ENCODE measurements around the gene MACROH2A2. TPM values are rescaled to one million over a fixed set of nuclear protein-coding genes. Genes with fewer than 3 reads are reported as not detected.
"Not testable (repeated sequence)": the region's sequence is repeated elsewhere in the genome, so short reads cannot be mapped to it uniquely, and the experiment has no call there.

The MACROH2A2 gene
- polyA plus RNA-seq, 1 experiment = 2.7 TPM

GRCh38 chr10:70097459-70097858, 44.8 kb downstream of the MACROH2A2 start:
- Histone ChIP-seq H3K4me3 (ENCODE audit: low read depth, low read length) (no peak overlapping the region), H3K36me3 (ENCODE audit: control insufficient read depth, insufficient read depth, low read length) (no peaks in the 10 kb centered on the region), H3K27me3 (ENCODE audit: control insufficient read depth, insufficient read depth, low read length) (no peaks in the 10 kb centered on the region; the same call in 1 of the 2 replicates)
- POLR2A ChIA-PET = no interaction called here
- CTCF ChIA-PET = interaction anchor here (17.9 kb wide), 1 partner anchor 19 kb away, joined by 172 read pairs; no protein-coding TSS in a partner anchor
- TF ChIP-seq CTCF (IDR thresholded peaks at IDR 0.05; ENCODE audit: insufficient read depth, low read depth, low read length) = no peak
- no peak for DNase-seq (ENCODE audit: low read depth)

- POLR2A ChIA-PET = no interaction called here
- Histone ChIP-seq H3K36me3 (ENCODE audit: control insufficient read depth, insufficient read depth, low read length) (no peaks in the 10 kb centered on the region), H3K4me3 (ENCODE audit: low read depth, low read length) (no peak overlapping the region), H3K27me3 (ENCODE audit: control insufficient read depth, insufficient read depth, low read length) (no peaks in the 10 kb centered on the region; the same call in 1 of the 2 replicates)
- no peak for TF ChIP-seq CTCF (IDR thresholded peaks at IDR 0.05; ENCODE audit: insufficient read depth, low read depth, low read length)
- CTCF ChIA-PET = interaction anchor here (0.7 to 17.9 kb wide), 2 partner anchors 9 to 19 kb away, joined by 3 to 172 read pairs; no protein-coding TSS in a partner anchor
- DNase-seq (ENCODE audit: low read depth) = no peak
Measured at GRCh38 chr10:70098271-70098670, 45.6 kb downstream of the MACROH2A2 start.

GRCh38 chr10:70101068-70101562, 48.5 kb downstream of the MACROH2A2 start:
- H3K4me3 ChIP-seq (ENCODE audit: low read depth, low read length); H3K36me3 ChIP-seq (ENCODE audit: control insufficient read depth, insufficient read depth, low read length); H3K27me3 ChIP-seq (ENCODE audit: control insufficient read depth, insufficient read depth, low read length); POLR2A ChIA-PET; DNase-seq (ENCODE audit: low read depth): not testable (repeated sequence)
- CTCF ChIA-PET = interaction anchor here (17.9 kb wide), 1 partner anchor 16 kb away, joined by 172 read pairs; no protein-coding TSS in a partner anchor

- Histone ChIP-seq H3K4me3 (ENCODE audit: low read depth, low read length) (no peak overlapping the region), H3K36me3 (ENCODE audit: control insufficient read depth, insufficient read depth, low read length) (no peaks in the 10 kb centered on the region), H3K27me3 (ENCODE audit: control insufficient read depth, insufficient read depth, low read length) (no peaks in the 10 kb centered on the region; the same call in 1 of the 2 replicates)
- ChIA-PET CTCF (interaction anchor here (17.9 kb wide), 1 partner anchor 15 kb away, joined by 172 read pairs; no protein-coding TSS in a partner anchor), POLR2A (no interaction called here)
- TF ChIP-seq CTCF (IDR thresholded peaks at IDR 0.05; ENCODE audit: insufficient read depth, low read depth, low read length) = no peak
- DNase-seq (ENCODE audit: low read depth) = no peak
Measured at GRCh38 chr10:70101668-70102067, 49.0 kb downstream of the MACROH2A2 start.

- ChIA-PET CTCF (interaction anchor here (0.7 to 17.9 kb wide), 4 partner anchors 8 to 307 kb away, joined by 3 to 172 read pairs (median 3); no protein-coding TSS in a partner anchor), POLR2A (no interaction called here)
- DNase-seq (ENCODE audit: low read depth) = no peak
- peak; percentile 45 for TF ChIP-seq CTCF (IDR thresholded peaks at IDR 0.05; ENCODE audit: insufficient read depth, low read depth, low read length)
- no peak overlapping the region for H3K4me3 ChIP-seq (ENCODE audit: low read depth, low read length)
- no peaks in the 10 kb centered on the region for H3K27me3 ChIP-seq (ENCODE audit: control insufficient read depth, insufficient read depth, low read length)
- peaks cover under 1% of the 10 kb centered on the region for H3K36me3 ChIP-seq (ENCODE audit: control insufficient read depth, insufficient read depth, low read length)
Measured at GRCh38 chr10:70106958-70107791, 54.5 kb downstream of the MACROH2A2 start.

Measured in BJ (cell line).